HG02798 (cell line): ENCODE data around the gene NKIRAS2.

Experiments used
- ATAC-seq: cut with Tn5 transposase; IDR thresholded peaks from one replicate; pipeline ENCODE4 v1.9.1; 2021; ENCODE audit warnings: mild to moderate bottlenecking; ENCODE audit not compliant: unreplicated experiment, poor library complexity

NKIRAS2 gene

GRCh38 chr17:42019509-42020404, at the start of gene NKIRAS2:
TSS of gene NKIRAS2 (plus strand) at chr17:42020090. CDS start at chr17:42021578, 1,488 bp downstream.
- ATAC-seq = peak; percentile 66

DNA sequence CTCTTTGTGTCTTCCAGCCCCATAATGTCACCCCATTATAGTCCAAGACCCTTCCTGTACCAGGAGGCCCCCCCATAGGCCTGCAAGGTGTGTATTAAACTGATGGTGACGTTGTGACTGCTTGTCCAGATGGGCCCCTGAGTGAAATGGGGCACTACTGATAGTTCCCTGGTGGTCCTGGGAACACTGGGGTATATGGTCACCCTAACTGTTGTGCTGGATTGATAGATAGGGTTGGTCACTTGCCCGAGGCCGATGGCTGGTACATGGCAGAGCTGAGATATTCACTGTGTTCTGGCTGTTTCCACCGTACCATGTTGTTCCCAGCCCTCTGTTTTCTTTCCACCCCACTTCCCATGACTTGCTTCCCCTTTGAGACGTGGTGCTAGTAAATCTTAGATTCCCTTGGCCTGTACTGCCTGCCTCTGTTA, 49.0 kb upstream of the NKIRAS2 start:
- ATAC-seq = no peak

DNA sequence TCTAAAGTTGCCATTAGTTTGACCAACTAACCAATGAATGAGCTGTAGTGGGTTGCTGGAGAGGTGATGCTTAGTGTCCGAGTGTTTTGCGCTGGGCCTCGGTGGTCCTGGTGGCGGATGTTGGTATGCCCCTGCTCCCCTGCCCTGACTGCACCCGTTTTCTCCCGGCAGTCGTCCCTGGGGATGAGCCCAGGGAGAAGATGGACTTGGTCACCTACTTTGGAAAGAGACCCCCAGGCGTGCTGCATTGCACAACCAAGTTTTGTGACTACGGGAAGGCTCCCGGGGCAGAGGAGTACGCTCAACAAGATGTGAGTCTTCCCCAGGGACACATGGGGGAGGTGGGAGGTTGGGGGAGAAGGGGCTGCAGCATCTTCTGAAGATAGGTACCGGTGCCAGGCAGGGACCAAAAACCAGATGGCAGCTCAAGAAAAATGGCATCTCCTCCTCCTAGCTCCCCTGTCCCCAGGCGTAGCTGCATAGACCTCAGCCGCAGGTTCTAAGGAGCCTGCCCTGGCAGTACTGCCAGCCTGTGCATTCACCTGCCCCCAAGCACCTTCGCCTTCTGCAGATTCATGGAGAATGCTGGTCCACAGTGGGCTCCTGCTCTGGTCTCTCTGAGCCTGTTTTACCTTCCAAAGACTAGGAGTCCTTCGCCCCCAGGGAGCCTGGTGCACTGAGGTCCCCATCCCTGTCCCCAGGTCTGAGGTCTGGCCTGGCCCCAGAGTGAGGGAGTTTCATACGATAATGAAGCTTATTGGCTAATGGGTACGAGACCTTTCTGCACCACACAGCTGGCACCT, 48.0 kb upstream of the NKIRAS2 start:
- no peak for ATAC-seq

DNA sequence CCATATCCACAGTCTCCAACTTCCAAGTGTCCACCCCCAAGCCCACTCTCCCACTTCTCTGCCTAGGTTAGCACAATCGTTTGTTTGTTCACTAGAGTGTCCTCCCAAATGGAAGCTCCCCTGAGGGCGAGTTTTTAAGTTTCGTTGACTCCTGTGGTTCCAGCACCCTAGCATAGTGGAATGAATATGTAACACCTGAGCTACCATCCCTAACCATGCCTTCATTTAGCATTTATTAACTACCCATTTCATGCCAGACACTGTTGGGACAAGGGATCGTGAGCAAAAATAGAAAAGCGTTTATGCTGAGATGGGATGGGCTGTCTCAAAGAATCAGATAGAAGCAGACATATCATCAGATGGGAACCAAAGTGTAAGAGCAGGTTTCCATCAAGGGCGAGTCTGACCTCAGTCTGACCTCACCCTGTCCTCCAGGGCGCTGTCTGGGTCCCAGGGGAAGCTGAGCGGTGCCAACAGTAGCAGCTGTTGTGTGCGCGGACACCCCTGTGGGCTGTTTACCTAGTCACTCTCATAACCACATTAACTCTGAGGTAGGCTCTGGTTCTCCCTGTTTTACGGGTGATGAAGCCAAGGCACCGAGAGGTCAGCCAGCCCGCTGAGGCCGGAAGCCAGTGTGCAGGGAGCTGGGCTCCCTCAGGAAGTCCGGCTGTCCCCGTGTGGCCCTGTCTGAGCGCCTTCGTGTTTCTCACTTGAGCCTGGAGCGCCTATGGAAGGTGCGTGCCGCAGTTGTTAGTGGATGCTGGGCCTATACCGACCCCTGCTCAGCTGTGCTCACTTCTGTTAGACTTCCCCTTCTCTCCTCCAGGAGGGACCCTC, 47.1 kb upstream of the NKIRAS2 start:
- peak; percentile 53 for ATAC-seq

DNA sequence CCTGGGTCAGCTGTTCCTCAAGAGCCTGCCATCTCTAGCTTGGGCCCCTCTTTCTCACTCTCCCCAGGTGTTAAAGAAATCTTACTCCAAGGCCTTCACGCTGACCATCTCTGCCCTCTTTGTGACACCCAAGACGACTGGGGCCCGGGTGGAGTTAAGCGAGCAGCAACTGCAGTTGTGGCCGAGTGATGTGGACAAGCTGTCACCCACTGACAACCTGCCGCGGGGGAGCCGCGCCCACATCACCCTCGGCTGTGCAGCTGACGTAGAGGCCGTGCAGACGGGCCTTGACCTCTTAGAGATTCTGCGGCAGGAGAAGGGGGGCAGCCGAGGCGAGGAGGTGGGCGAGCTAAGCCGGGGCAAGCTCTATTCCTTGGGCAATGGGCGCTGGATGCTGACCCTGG, 46.5 kb upstream of the NKIRAS2 start:
- no peak for ATAC-seq

- no peak for ATAC-seq
Measured at GRCh38 chr17:41974031-41974430, 45.9 kb upstream of the NKIRAS2 start.

GRCh38 chr17:41974658-41975057, 45.2 kb upstream of the NKIRAS2 start:
- ATAC-seq = no peak

DNA sequence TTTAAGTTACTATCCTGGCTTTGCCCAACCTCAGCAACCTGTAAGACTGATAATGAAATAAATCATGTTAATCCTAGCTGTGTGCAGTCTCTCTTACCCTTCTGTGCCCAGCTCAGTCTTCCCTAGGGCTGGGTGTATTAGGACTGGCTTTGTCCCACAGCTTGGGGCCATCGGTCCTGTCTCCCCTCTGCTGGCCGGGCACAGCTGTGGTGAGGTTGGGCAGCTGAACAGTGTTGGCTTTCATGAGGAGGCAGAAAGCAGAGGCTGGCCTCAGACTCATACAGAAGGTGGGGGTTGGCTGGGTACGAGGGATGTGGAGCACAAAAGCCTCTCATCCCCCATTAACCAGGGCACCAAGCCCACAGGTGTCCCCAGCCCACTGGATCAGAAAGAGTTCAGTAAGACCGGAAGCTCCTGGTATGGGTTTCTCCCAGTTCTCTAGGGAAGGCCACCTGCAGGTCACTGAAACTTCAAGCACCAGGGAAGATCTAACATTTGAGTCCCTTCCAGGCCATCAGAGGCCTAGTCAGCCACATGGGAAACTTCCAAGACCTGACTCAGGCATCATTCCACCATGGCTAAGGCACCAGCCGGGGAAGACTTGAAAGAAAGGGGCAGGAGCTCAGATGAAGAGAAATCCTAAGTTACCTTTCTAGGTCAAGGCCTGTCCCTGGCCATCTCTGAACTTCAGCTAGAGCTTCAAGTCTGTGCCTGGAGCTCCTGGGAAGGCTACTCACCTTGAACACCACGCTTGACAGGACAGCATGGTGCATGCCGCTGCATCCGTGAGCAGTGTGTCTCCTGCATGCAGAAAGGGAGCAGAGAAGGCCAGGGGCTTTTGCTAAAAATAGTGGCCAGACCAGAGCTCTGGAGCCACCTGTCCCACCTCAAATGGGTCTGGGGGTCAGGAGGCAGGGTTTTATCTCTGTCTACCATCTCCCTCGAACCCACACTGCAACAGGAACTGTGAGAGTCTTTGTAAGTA, 44.5 kb upstream of the NKIRAS2 start:
- no peak for ATAC-seq

GRCh38 chr17:41976142-41976768, 43.6 kb upstream of the NKIRAS2 start:
- ATAC-seq = no peak

DNA sequence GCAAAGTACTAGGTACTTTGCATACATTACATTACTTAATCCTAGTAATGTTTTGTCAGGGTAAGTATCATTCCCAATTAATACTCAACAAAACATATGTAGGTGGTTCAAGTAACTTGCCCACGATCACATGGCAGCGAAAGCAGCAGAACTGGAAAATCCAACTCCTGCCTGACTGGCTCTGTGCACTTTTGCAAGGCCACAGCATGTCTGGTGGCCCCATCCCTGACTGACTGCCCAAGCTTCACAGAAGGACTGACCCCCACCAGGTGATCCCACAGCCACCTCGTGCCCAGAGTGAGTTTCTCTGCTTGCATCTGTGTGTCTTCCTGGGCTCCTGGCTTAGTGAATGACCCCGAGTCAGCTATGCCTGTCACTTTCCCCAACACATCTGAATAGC, 41.9 kb upstream of the NKIRAS2 start:
- ATAC-seq = no peak

DNA sequence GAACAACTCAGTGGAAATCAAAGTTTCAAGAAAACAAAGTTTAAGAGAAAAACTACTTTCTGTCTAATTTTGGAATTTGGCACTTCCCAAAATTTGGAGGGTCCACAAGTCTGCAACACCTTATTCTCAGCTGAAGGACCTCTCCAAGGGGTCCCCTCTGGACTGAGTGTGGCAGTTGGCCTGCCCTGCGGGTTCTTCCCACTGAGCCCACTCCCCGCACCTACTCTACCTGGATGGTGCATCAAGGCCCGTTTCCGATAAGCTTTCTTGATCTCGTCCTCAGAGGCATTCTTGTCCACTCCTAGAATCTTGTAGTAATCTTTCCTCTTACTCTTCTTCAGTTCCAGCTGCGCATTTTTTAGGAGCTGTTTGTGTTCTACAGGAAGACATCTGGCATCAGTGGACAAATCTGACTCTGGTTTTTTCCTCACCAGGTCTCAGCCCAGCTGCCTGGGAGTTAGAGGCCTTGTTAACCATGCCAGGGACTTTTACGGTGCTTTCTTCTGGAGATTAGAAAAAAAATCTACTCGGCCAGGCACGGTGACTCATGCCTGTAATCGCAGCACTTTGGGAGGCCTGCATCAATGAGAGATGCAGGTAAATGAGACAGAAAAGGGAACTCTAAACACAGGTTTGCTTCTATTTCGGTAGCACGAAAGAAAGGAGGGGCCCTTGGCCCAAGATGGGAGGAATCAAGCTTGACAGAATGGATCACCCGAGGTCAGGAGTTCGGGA, 37.7 kb upstream of the NKIRAS2 start:
- no peak for ATAC-seq

DNA sequence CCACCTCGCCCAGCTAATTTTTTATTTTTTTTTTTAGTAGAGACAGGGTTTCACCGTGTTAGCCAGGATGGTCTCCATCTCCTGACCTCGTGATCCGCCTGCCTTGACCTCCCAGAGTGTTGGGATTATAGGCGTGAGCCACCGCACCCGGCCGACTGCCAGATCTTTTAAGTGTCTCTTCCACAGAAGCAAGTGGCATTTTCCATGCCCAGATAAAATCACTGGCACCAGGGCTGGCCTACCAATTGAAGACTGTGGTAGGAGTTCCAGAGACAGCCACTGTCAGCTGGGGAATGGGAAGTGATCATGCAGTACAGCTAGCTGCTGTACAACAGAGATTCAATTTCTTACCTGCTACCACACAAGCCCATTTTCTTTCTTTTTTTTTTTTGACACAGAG, 35.4 kb upstream of the NKIRAS2 start:
- no peak for ATAC-seq

DNA sequence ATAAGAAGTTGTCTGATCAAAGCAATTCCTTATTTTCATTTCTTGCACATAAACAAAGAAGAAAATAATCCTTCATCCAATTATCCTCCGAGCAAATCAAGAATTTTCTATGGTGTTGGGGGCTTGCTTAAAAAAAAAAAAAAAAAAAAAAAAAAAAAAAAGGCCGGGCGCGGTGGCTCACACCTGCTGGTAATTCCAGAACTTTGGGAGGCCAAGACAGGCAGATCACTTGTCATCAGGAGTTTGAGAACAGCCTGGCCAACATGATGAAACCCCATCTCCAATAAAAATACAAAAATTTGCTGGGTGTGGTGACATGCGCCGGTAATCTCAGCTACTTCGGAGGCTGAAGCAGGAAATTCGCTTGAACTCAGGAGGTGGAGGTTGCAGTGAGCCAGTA, 34.0 kb upstream of the NKIRAS2 start:
- no peak for ATAC-seq

DNA sequence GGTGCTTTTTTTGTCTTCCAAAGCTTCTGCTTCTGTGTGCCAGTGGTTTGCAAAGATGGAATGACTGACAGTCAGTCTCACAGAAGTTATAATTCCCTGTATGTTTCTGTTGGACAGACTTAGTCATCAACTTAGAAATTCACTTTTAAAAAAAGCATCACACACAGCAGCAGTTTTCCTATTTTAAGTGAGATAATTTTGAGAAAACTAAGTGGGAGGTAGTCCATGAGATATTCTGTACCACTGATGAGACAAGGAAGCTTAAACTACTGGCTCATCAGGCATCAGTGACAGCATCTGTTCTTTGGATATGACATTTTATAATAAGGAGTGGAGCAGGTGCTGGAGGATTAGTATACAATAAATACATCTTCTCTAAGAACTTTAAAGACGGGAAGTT, 33.3 kb upstream of the NKIRAS2 start:
- no peak for ATAC-seq

- ATAC-seq = no peak
Measured at GRCh38 chr17:41987642-41988041, 32.2 kb upstream of the NKIRAS2 start.

- no peak for ATAC-seq
Measured at GRCh38 chr17:41988418-41988817, 31.5 kb upstream of the NKIRAS2 start.

GRCh38 chr17:41989702-41990419, 30.0 kb upstream of the NKIRAS2 start:
- no peak for ATAC-seq

GRCh38 chr17:41992576-41992975, 27.3 kb upstream of the NKIRAS2 start:
- no peak for ATAC-seq
